Measurements from ENCODE around the gene MDFIC.

The MDFIC gene

GRCh38 chr7:115043605-115044004, 121.7 kb downstream of the MDFIC start:
- no peak for DNase-seq

DNA sequence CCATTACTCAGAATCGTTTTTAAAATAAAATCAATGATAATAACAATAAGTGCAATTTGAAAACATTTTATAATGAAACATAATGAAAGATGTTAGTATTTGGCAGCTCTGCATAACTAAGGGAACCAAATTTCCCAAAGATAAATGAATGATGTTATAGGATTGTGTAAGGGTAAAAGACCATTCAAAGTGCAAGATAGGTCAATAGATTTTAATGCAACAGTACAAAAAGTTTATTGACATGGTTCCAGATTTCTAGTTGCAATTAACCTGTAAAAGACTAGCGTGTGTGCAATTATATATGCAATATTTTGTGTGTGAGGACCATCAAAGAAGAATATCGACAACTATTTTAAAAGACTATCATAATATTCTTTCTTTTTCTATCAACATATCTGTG, 122.3 kb downstream of the MDFIC start:
- no peak for DNase-seq

DNA sequence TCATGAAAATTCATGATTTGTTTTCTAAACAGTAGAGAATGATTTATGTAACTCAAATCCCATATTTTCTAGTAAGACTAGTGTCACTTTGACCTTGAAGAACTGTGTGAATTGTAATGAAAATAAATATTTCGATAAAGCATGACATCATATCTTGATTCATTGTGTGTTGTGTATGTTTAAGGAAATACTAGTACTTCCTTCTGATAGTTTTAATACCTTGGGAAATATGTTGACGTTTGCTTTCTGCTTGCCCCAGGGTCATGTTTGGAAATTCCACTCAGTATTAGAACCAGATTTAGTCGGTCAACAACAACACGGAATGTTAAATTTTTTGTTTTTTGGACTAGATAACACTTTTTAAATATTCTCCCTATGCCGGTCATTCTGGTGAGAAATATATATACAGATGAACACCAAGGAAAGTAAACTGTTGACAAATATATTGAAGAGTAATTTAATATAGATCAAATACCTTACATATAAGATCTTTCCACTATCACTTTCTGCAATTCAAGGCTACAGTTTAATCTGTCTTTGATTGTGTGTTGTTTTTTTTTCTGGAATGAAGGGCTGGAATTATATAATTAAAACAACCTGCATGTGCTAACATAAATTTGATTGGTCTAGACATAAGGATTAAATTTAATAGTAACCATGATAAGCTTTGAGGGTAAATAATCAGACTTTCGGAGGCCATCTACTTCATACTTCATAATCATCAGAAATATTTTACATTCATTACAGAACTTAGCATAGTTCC, 126.2 kb downstream of the MDFIC start:
- no peak for DNase-seq

DNA sequence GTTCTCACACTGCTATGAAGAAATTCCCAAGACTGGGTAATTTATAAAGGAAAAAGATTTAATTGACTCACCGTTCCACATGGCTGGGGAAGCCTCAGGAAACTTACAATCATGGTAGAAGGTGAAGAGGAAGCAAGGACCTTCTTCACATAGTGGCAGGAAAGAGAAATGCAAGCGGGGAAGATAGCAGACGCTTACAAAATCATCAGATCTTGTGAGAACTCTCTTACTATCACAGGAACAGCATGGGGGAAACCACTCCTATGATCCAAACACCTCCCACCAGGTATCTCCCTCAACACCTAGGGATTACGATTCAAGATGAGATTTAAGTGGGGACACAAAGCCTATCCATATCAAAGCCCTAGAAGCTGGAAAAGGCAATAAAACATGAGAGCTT, 130.8 kb downstream of the MDFIC start:
- DNase-seq: no peak

- DNase-seq: no peak
These were observed 132.7 kb downstream of the MDFIC start for GRCh38 chr7:115054478-115055065.

DNA sequence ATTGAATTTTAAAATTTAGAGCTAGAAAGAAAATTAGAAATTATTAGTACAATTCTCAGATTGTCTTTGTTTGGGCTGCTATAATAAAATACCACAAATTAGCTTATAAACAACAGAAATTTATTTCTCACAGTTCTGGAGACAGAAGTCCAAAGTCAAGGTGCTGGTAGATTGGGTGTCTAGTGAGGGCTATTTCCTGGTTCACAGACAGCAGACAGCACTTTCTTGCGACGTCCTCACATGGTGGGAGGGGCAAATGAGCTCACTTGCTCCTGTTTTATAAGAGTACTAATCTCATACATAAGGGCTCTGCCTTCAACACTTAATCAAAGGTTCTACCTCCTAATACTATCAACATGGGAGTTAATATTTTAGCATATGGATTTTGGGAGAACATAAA, 134.1 kb downstream of the MDFIC start:
- DNase-seq: no peak

- DNase-seq: no peak
These were observed 136.8 kb downstream of the MDFIC start for GRCh38 chr7:115058726-115059125.

DNA sequence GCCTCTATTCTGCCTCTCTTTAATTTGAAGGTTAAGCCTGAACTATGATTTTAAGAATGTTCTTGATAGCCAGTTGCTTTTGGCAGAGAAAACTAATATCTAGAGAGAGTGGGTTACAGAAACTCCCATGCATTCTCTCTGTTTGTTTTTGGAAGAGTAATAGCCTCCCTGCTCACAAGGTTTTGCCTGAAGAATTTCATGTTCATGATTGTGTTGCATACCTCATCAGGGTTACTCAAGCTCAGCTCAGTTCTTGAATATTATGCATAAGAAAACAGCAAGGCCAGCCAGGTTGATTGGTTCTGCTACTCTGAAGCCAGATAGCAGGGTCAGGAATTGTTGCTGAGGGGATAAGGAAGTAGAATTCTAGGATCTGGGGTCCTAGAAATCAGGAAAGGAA, 137.4 kb downstream of the MDFIC start:
- DNase-seq: no peak

DNA sequence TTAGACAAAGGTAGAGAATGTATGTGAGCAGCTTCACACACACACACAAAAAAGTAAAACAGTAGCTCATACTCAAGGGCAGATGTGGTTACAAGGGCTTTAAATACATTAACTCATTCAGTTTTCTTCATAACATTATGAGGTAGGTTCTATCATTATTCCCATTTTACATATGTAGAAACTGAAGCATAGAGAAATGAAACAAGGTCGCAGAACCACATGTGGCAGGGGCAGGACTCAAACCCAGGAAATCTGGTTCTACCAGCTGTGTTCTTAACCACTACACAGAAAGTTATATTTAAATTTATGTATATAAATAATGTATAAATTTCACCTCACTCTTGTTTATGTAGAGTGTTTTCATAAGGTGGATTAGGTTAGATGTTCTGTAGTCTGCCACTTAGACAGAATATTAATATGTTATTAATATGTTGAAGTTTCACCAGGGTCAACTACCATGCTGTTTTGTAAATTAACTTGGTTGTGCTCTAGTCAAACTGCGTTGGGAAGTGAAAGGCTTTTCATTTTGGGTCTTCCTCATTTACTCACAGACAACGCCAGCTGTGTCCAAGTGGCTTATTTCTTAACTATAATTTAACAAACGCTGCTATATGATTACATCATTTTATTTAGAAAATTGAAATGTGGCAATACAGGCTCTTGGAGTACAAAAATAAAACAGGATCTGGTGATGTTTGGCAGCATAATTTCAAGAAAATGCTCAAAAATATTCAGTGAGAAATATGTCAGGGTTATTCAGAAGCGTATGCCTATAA, 138.4 kb downstream of the MDFIC start:
- no peak for DNase-seq

DNA sequence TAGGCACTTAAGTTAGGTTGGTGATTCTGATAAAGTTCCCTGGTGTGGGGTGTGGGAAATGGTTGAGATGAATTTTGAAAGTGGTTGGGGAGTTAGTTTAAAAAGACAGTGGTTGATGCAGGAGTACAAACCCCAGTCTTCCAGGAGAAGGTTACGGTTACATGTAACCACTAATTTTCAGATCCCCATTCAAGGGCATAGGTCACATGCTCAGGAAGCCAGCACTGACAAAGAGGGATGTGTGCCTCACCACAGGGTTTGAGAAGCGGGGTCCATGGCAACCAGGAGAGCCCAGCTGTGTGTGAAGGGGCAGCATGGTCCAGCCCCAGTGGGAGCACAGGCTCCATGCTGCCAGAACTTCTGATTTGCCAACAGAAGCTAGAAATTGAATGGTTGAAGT, 144.2 kb downstream of the MDFIC start:
- DNase-seq: no peak

DNA sequence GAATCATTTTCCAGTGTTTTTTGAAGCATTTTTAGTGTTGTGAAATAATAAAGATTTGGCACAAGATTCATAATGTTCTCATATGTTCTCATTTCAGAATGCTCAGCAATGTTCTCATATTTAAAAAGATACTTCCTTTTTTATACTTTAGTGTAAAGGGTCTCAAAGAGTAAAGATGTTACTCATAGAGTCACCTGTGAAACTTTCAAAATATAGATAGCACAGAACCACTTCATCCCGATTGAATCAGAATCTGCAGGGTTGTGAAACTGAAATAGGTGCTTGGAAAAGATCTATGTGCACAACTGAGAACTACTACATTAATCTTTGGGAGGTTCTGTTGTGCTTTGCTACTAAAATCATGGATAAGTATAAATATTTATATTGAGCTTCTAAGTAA, 144.7 kb downstream of the MDFIC start:
- DNase-seq: no peak

GRCh38 chr7:115068220-115068619, 146.3 kb downstream of the MDFIC start:
- DNase-seq: peak; percentile 35
